WTC11 (cell line): Measurements from ENCODE around the gene LRP11. TPM values are rescaled to one million over a fixed set of nuclear protein-coding genes. Genes with fewer than 3 reads are reported as not detected.

ENCODE experiments used
- ATAC-seq: fragments of 200-7000 bp; cut with Tn5 transposase; 2 replicates; pipeline ENCODE4 v1.10.0; 2021; ENCODE audit warnings: mild to moderate bottlenecking, moderate library complexity
- CTCF ChIA-PET: fragments of 300-600 bp; sonication (Branson Sonifier 250); formaldehyde crosslinking; loops from one replicate; lab custom pipeline; 2021; ENCODE audit warnings: antibody characterized with exemption; lab: Charles Lee
- POLR2A ChIA-PET: fragments of 350-600 bp; sonication (Branson Sonifier 250); formaldehyde crosslinking; loops from one replicate; lab custom pipeline; 2021; ENCODE audit warnings: antibody characterized with exemption; lab: Charles Lee
- DNase-seq: peaks from one replicate; pipeline ENCODE4 v3.0.0; 2021; ENCODE audit warnings: low spot score
- H3K27ac Mint-ChIP-seq: 2 replicates; pipeline ENCODE4 v1.8.0; 2021; ENCODE audit warnings: mixed read lengths
- H3K27me3 Mint-ChIP-seq: 2 replicates; pipeline ENCODE4 v1.8.0; 2021; ENCODE audit warnings: low read depth, mild to moderate bottlenecking, moderate library complexity, mixed read lengths
- H3K36me3 Mint-ChIP-seq: 2 replicates; pipeline ENCODE4 v1.8.0; 2021; ENCODE audit warnings: mixed read lengths
- H3K4me1 Mint-ChIP-seq: 2 replicates; pipeline ENCODE4 v1.8.0; 2022; ENCODE audit warnings: mixed read lengths
- H3K4me3 Mint-ChIP-seq: 2 replicates; pipeline ENCODE4 v1.8.0; 2021; ENCODE audit warnings: mild to moderate bottlenecking, moderate library complexity, mixed read lengths
- H3K9me3 Mint-ChIP-seq: 2 replicates; pipeline ENCODE4 v1.8.0; 2021; ENCODE audit warnings: mixed read lengths
- AFF4 ChIP-seq: sonication (generic); formaldehyde crosslinking; IDR thresholded peaks from 2 replicates; pipeline ENCODE4 v1.8.1; 2023; ENCODE audit warnings: mild to moderate bottlenecking, missing genetic modification reagents, borderline replicate concordance
- EMX1 ChIP-seq: fragments of 250-450 bp; sonication (Bioruptor Pico); IDR thresholded peaks from 2 replicates; pipeline ENCODE4 v1.8.0; 2021; ENCODE audit warnings: mild to moderate bottlenecking
- ERG ChIP-seq: fragments of 250-450 bp; sonication (Bioruptor Pico); IDR thresholded peaks from 2 replicates; pipeline ENCODE4 v1.8.0; 2021; ENCODE audit warnings: mild to moderate bottlenecking
- FOXK1 ChIP-seq: sonication (generic); formaldehyde crosslinking; IDR thresholded peaks from 2 replicates; pipeline ENCODE4 v1.8.0; 2022; ENCODE audit warnings: mild to moderate bottlenecking, moderate library complexity, missing genetic modification reagents
- GABPB1 ChIP-seq: sonication (generic); formaldehyde crosslinking; IDR thresholded peaks from 2 replicates; pipeline ENCODE4 v1.8.1; 2023; ENCODE audit warnings: mild to moderate bottlenecking, missing genetic modification reagents
- GTF2I ChIP-seq: fragments of 250-450 bp; sonication (Bioruptor Pico); conservative IDR thresholded peaks from 2 replicates; pipeline ENCODE4 v1.4.0; 2021; ENCODE audit warnings: mild to moderate bottlenecking
- HMGXB4 ChIP-seq: sonication (generic); formaldehyde crosslinking; IDR thresholded peaks from 2 replicates; pipeline ENCODE4 v1.8.1; 2023; ENCODE audit warnings: mild to moderate bottlenecking, moderate library complexity, missing genetic modification reagents
- JAZF1 ChIP-seq: fragments of 250-450 bp; sonication (Bioruptor Pico); IDR thresholded peaks from 2 replicates; pipeline ENCODE4 v1.9.0; 2021; ENCODE audit warnings: moderate library complexity, mild to moderate bottlenecking, inconsistent platforms
- NFYB ChIP-seq: sonication (generic); formaldehyde crosslinking; conservative IDR thresholded peaks from 2 replicates; pipeline ENCODE4 v1.8.0; 2022; ENCODE audit warnings: low read depth, missing genetic modification reagents
- PRDM15 ChIP-seq: sonication (generic); formaldehyde crosslinking; IDR thresholded peaks from 2 replicates; pipeline ENCODE4 v1.8.0; 2022; ENCODE audit warnings: missing genetic modification reagents
- PREB ChIP-seq: sonication (generic); formaldehyde crosslinking; IDR thresholded peaks from 2 replicates; pipeline ENCODE4 v1.8.1; 2022; ENCODE audit warnings: mild to moderate bottlenecking, missing genetic modification reagents, moderate library complexity, borderline replicate concordance
- PRRX2 ChIP-seq: fragments of 250-450 bp; sonication (Bioruptor Pico); IDR thresholded peaks from 2 replicates; pipeline ENCODE4 v1.8.0; 2021; ENCODE audit warnings: mild to moderate bottlenecking
- RELA ChIP-seq: sonication (generic); formaldehyde crosslinking; IDR thresholded peaks from 2 replicates; pipeline ENCODE4 v1.8.1; 2022; ENCODE audit warnings: missing genetic modification reagents, mild to moderate bottlenecking, borderline replicate concordance
- SMAD3 ChIP-seq: sonication (generic); formaldehyde crosslinking; IDR thresholded peaks from 2 replicates; pipeline ENCODE4 v1.8.0; 2022; ENCODE audit warnings: missing genetic modification reagents, mild to moderate bottlenecking, borderline replicate concordance
- TP53 ChIP-seq: sonication (generic); formaldehyde crosslinking; IDR thresholded peaks from 2 replicates; pipeline ENCODE4 v1.8.1; 2023; ENCODE audit warnings: mild to moderate bottlenecking, missing genetic modification reagents
- ZNF138 ChIP-seq: sonication (generic); formaldehyde crosslinking; conservative IDR thresholded peaks from 2 replicates; pipeline ENCODE4 v1.8.1; 2022; ENCODE audit warnings: mild to moderate bottlenecking, moderate library complexity, missing genetic modification reagents
- ZNF219 ChIP-seq: sonication (generic); formaldehyde crosslinking; IDR thresholded peaks from 2 replicates; pipeline ENCODE4 v1.8.0; 2023; ENCODE audit warnings: missing genetic modification reagents, mild to moderate bottlenecking, borderline replicate concordance
- ZNF281 ChIP-seq: sonication (generic); formaldehyde crosslinking; IDR thresholded peaks from 2 replicates; pipeline ENCODE4 v1.8.0; 2023; ENCODE audit warnings: mild to moderate bottlenecking, missing genetic modification reagents
- total RNA-seq: library from RNA; stranded (reverse); gene quantifications from 3 replicates; pipeline ENCODE4 v1.2.3, GENCODE V29; 2021

The LRP11 gene
- total RNA-seq, 1 experiment from 2014 or later = 19.8 TPM

- TF ChIP-seq ZNF219 (CRISPR knock-in tag) (no peak), NFYB (CRISPR knock-in tag) (no peak), GABPB1 (CRISPR knock-in tag) (no peak), AFF4 (CRISPR knock-in tag) (no peak)
Measured at GRCh38 chr6:149782337-149782736, 81.8 kb downstream of the LRP11 start (continued).

- ATAC-seq (no peak), DNase-seq (no peak)
- TF ChIP-seq TP53 (CRISPR knock-in tag) (no peak), GTF2I (no peak), HMGXB4 (CRISPR knock-in tag) (no peak), JAZF1 (CRISPR knock-in tag) (no peak), ZNF281 (CRISPR knock-in tag) (no peak), RELA (no peak), NFYB (CRISPR knock-in tag) (no peak), PRDM15 (CRISPR knock-in tag) (no peak), ZNF138 (no peak), PREB (CRISPR knock-in tag) (no peak), ERG (CRISPR knock-in tag) (no peak), PRRX2 (CRISPR knock-in tag) (no peak), SMAD3 (CRISPR knock-in tag) (no peak), EMX1 (CRISPR knock-in tag) (no peak), FOXK1 (CRISPR knock-in tag) (no peak)
- no peaks in the 10 kb centered on the region for H3K27me3 Mint-ChIP-seq
- no peaks in the 10 kb centered on the region for H3K4me1 Mint-ChIP-seq
- no peaks in the 10 kb centered on the region for H3K9me3 Mint-ChIP-seq
- POLR2A ChIA-PET = no interaction called here
- H3K4me3 Mint-ChIP-seq = no peak overlapping the region
- peaks cover 26% of the 10 kb centered on the region for H3K36me3 Mint-ChIP-seq
- CTCF ChIA-PET = no interaction called here
- H3K27ac Mint-ChIP-seq = no peak overlapping the region
Measured at GRCh38 chr6:149781715-149782114, 82.4 kb downstream of the LRP11 start.
